ENCODE data around the gene VDR.
A peak's percentile ranks its signal among the peaks of the same experiment; 100 is the strongest.

Gene VDR

GRCh38 chr12:47870175-47870781 is 34.5 kb downstream of the VDR start:
- peak in 1 of 2 experiments; percentile 82 for DNase-seq (ENCODE audit: low read depth in 1 of 2, low spot score in 1 of 2)
- in situ Hi-C loops (cut with HindIII; ENCODE audit: low pct_unique_long_range_greater_than_20kb, low sequenced_read_pairs), result no loop called here
- TF ChIP-seq JUND (IDR thresholded peaks at IDR 0.05; ENCODE audit: low read depth), result no peak

GRCh38 chr12:47868552-47869031 is 36.2 kb downstream of the VDR start:
- no peak for TF ChIP-seq JUND (IDR thresholded peaks at IDR 0.05; ENCODE audit: low read depth)
- in situ Hi-C loops (cut with HindIII; ENCODE audit: low pct_unique_long_range_greater_than_20kb, low sequenced_read_pairs), result no loop called here
- DNase-seq (ENCODE audit: low read depth in 1 of 2, low spot score in 1 of 2), result no peak

DNA sequence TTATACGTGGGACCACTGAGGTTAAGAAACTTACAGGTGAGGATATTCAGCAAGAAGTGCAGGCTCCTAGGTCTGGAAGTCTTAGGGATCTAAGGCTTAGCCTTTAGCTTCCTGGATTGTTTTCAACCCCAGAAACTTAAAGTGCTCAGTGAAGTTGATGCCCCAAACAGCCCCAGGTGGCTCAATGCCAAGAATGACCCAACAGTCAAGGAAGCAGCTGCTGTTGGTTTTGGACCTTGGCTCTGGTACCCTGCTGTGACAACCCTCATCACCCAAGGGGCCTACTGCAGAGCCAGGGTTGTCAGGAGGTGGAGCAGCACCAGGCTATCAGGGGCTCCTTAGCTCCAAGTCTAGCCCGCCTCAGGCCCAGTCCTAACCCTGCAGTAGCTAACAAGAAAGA is 36.8 kb downstream of the VDR start:
- in situ Hi-C loops (cut with HindIII; ENCODE audit: low pct_unique_long_range_greater_than_20kb, low sequenced_read_pairs), result no loop called here
- no peak for TF ChIP-seq JUND (IDR thresholded peaks at IDR 0.05; ENCODE audit: low read depth)
- no peak for DNase-seq (ENCODE audit: low read depth in 1 of 2, low spot score in 1 of 2)

DNA sequence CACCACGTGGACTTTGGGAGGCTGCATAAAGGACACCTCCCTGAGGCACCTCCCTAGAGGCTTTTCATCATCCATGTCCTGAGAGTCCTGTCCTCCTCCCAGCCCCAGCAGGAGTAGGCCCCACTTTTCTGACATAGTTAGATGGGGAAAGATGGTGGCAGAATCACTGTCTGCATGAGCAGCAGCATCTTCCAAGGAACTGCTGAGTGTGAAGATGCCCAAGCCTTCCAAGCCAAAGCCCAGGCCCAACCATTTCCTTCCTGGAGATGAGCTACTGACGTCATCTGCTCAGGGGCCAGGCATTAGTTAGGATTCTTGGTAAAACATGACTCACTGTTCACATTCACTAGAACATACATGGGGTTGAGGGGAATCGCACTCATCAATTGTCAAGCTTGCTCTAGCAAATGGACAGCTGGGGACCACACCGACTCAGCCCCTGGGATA is 37.3 kb downstream of the VDR start:
- in situ Hi-C loops (cut with HindIII; ENCODE audit: low pct_unique_long_range_greater_than_20kb, low sequenced_read_pairs), result no loop called here
- DNase-seq (ENCODE audit: low read depth in 1 of 2, low spot score in 1 of 2), result no peak
- TF ChIP-seq JUND (IDR thresholded peaks at IDR 0.05; ENCODE audit: low read depth), result no peak

DNA sequence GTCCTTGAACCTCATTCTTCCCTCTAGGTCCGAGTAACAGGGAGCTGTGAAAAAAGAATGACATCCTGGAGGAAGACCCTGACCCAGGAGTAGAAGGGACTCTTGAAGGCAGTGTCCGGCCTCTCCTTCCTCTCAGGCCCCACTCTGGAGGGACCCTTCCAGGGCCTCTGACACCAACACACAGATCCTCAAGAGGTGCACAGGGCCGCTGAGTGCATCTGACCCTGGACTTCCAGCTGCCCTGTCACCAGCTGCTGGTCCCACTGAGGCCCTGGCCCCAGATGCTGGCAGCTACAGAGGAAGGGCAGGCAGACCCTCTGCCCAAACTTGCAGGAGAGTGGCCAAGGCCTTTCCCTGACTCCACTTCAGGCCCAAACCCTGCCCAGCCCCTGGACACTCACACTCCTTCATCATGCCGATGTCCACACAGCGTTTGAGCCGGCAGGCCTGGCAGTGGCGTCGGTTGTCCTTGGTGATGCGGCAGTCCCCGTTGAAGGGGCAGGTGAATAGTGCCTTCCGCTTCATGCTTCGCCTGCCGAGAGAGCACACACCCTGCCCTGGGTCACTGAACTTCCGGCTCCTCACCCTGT is 40.1 kb downstream of the VDR start:
- no peak for DNase-seq (ENCODE audit: low read depth in 1 of 2, low spot score in 1 of 2)
- in situ Hi-C loops (cut with HindIII; ENCODE audit: low pct_unique_long_range_greater_than_20kb, low sequenced_read_pairs), result no loop called here
- TF ChIP-seq JUND (IDR thresholded peaks at IDR 0.05; ENCODE audit: low read depth), result no peak

GRCh38 chr12:47863985-47864384 is 40.8 kb downstream of the VDR start:
- no peak for DNase-seq (ENCODE audit: low read depth in 1 of 2, low spot score in 1 of 2)
- no peak for TF ChIP-seq JUND (IDR thresholded peaks at IDR 0.05; ENCODE audit: low read depth)
- in situ Hi-C loops (cut with HindIII; ENCODE audit: low pct_unique_long_range_greater_than_20kb, low sequenced_read_pairs), result no loop called here

- no peak for DNase-seq (ENCODE audit: low read depth in 1 of 2, low spot score in 1 of 2)
- no peak for TF ChIP-seq JUND (IDR thresholded peaks at IDR 0.05; ENCODE audit: low read depth)
- in situ Hi-C loops (cut with HindIII; ENCODE audit: low pct_unique_long_range_greater_than_20kb, low sequenced_read_pairs), result no loop called here
Measured at GRCh38 chr12:47863467-47863866, 41.3 kb downstream of the VDR start.

- in situ Hi-C loops (cut with HindIII; ENCODE audit: low pct_unique_long_range_greater_than_20kb, low sequenced_read_pairs), result no loop called here
- TF ChIP-seq JUND (IDR thresholded peaks at IDR 0.05; ENCODE audit: low read depth), result no peak
- DNase-seq (ENCODE audit: low read depth in 1 of 2, low spot score in 1 of 2), result no peak
Measured at GRCh38 chr12:47862881-47863280, 41.9 kb downstream of the VDR start.

GRCh38 chr12:47862167-47862750 is 42.5 kb downstream of the VDR start:
- TF ChIP-seq JUND (IDR thresholded peaks at IDR 0.05; ENCODE audit: low read depth), result no peak
- in situ Hi-C loops (cut with HindIII; ENCODE audit: low pct_unique_long_range_greater_than_20kb, low sequenced_read_pairs), result no loop called here
- DNase-seq (ENCODE audit: low read depth in 1 of 2, low spot score in 1 of 2), result no peak

- no peak for TF ChIP-seq JUND (IDR thresholded peaks at IDR 0.05; ENCODE audit: low read depth)
- in situ Hi-C loops (cut with HindIII; ENCODE audit: low pct_unique_long_range_greater_than_20kb, low sequenced_read_pairs), result no loop called here
- DNase-seq (ENCODE audit: low read depth in 1 of 2, low spot score in 1 of 2), result no peak
Measured at GRCh38 chr12:47860873-47861272, 43.9 kb downstream of the VDR start.

DNA sequence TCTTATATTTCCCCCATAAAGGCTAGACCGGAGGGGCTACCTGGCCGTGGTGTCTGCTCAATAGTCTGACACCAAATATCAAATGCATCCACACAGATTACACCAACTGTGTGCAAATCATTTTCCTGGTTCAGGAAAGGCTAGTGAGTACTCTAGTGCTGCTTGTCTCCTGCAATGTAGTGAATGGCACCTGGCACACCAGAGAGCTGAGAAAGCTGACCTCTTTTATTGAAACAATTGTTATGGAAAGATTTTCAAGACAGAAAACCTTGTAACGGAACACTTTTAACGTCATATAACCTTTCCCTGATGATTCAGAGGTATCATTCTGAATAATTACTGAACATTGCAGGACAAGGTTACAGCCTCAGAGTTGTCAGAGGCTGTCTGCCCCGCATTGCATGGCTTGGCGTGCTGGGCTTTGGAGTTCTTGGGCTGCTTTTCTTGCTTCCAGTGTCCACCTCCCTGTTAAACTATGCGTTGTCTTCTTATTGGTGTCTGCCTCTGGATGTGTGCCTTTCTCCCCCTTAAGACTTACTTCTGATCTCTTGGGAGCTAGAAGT is 44.4 kb downstream of the VDR start:
- DNase-seq (ENCODE audit: low read depth in 1 of 2, low spot score in 1 of 2), result no peak
- in situ Hi-C loops (cut with HindIII; ENCODE audit: low pct_unique_long_range_greater_than_20kb, low sequenced_read_pairs), result no loop called here
- TF ChIP-seq JUND (IDR thresholded peaks at IDR 0.05; ENCODE audit: low read depth), result no peak

- no peak for DNase-seq (ENCODE audit: low read depth in 1 of 2, low spot score in 1 of 2)
- in situ Hi-C loops (cut with HindIII; ENCODE audit: low pct_unique_long_range_greater_than_20kb, low sequenced_read_pairs), result no loop called here
- no peak for TF ChIP-seq JUND (IDR thresholded peaks at IDR 0.05; ENCODE audit: low read depth)
Measured at GRCh38 chr12:47858511-47859266, 46.1 kb downstream of the VDR start.
